IMR-90 (cell line): Measurements from ENCODE around the gene ZNF502. TPM values are rescaled to one million over a fixed set of nuclear protein-coding genes. Genes with fewer than 3 reads are reported as not detected.

Experiments
- ATAC-seq: fragments of 200-7000 bp; cut with Tn5 transposase; 2 replicates; pipeline ENCODE4 v1.9.1; 2020; ENCODE audit warnings: low read depth, mild to moderate bottlenecking, moderate library complexity
- BruUV-seq: library from RNA; stranded (reverse); fragments of 400-500 nt; replicated peaks from 2 replicates; lab custom pipeline; 2021; lab: Mats Ljungman, UMichigan
- CTCF ChIA-PET: fragments of 300-600 bp; formaldehyde crosslinking; extraction: SDS; loops from one replicate; lab custom pipeline; 2021; ENCODE audit warnings: antibody characterized with exemption; lab: Yijun Ruan, JAX
- POLR2A ChIA-PET: fragments of 300-600 bp; sonication (Branson Sonifier 250); formaldehyde crosslinking; loops from one replicate; lab custom pipeline; 2022; ENCODE audit warnings: antibody characterized with exemption; ENCODE audit not compliant: unreplicated experiment; lab: Charles Lee
- DNase-seq: peaks from one replicate; pipeline ENCODE4 v3.0.0; 2013
- H2AFZ ChIP-seq: replicated peaks from 2 replicates; pipeline ENCODE3; 2013; ENCODE audit warnings: low read length, mild to moderate bottlenecking; ENCODE audit not compliant: poor library complexity
- H2AK5ac ChIP-seq: 2 replicates; pipeline ENCODE4 v1.6.1; 2013; ENCODE audit warnings: low read depth, low read length, inconsistent platforms
- H2AK9ac ChIP-seq: replicated peaks from 2 replicates; pipeline ENCODE3; 2013; ENCODE audit warnings: mild to moderate bottlenecking, low read depth, low read length, moderate library complexity; ENCODE audit not compliant: poor library complexity
- H2BK120ac ChIP-seq: 2 replicates; pipeline ENCODE4 v1.6.1; 2013; ENCODE audit warnings: low read depth, low read length, inconsistent platforms
- H2BK15ac ChIP-seq: 3 replicates; pipeline ENCODE4 v1.6.1; 2013; ENCODE audit warnings: low read depth, low read length, inconsistent platforms
- H2BK20ac ChIP-seq: 2 replicates; pipeline ENCODE4 v1.6.1; 2013; ENCODE audit warnings: low read depth, mild to moderate bottlenecking, inconsistent platforms, low read length, moderate library complexity
- H2BK5ac ChIP-seq: 2 replicates; pipeline ENCODE4 v1.6.1; 2013; ENCODE audit warnings: mild to moderate bottlenecking, low read depth, low read length, inconsistent platforms; ENCODE audit not compliant: poor library complexity, severe bottlenecking
- H3K14ac ChIP-seq: replicated peaks from 2 replicates; pipeline ENCODE4 v1.6.1; 2013; ENCODE audit warnings: low read depth, low read length, inconsistent platforms
- H3K18ac ChIP-seq: 2 replicates; pipeline ENCODE4 v1.6.1; 2013; ENCODE audit warnings: low read depth, low read length, control low read depth
- H3K23ac ChIP-seq: 2 replicates; pipeline ENCODE4 v1.6.1; 2013; ENCODE audit warnings: low read depth, low read length, inconsistent platforms
- H3K27ac ChIP-seq: 2 replicates; pipeline ENCODE4 v1.5.1; 2013; ENCODE audit warnings: mild to moderate bottlenecking, control low read depth, low read length; ENCODE audit not compliant: insufficient read depth
- H3K27me3 ChIP-seq: 2 replicates; pipeline ENCODE4 v1.6.1; 2013; ENCODE audit warnings: low read length; ENCODE audit not compliant: control insufficient read depth, insufficient read depth
- H3K36me3 ChIP-seq: 2 replicates; pipeline ENCODE4 v1.6.1; 2013; ENCODE audit warnings: low read length, mixed read lengths; ENCODE audit not compliant: control insufficient read depth, insufficient read depth
- H3K4ac ChIP-seq: 2 replicates; pipeline ENCODE4 v1.6.1; 2013; ENCODE audit warnings: low read depth, low read length, inconsistent platforms
- H3K4me1 ChIP-seq: 2 replicates; pipeline ENCODE4 v1.6.1; 2013; ENCODE audit warnings: low read length, mixed read lengths; ENCODE audit not compliant: control insufficient read depth, insufficient read depth
- H3K4me2 ChIP-seq: 2 replicates; pipeline ENCODE4 v1.6.1; 2013; ENCODE audit warnings: low read depth, mild to moderate bottlenecking, control low read depth, low read length, moderate library complexity
- H3K4me3 ChIP-seq: 2 replicates; pipeline ENCODE4 v1.5.1; 2013; ENCODE audit warnings: low read depth, mild to moderate bottlenecking, control low read depth, low read length, moderate library complexity; ENCODE audit not compliant: insufficient read depth
- H3K56ac ChIP-seq: 2 replicates; pipeline ENCODE4 v1.6.1; 2013; ENCODE audit warnings: low read length, inconsistent platforms; ENCODE audit not compliant: insufficient read depth; ENCODE audit errors: extremely low read depth
- H3K79me1 ChIP-seq, 2 experiments: 2 replicates each; pipeline ENCODE4 v1.6.1; 2013; ENCODE audit warnings: low read length in 2 of 2, inconsistent platforms in 1 of 2, low read depth in 1 of 2
- H3K9ac ChIP-seq: 2 replicates; pipeline ENCODE4 v1.6.1; 2013; ENCODE audit warnings: low read depth, low read length, control low read depth
- H3K9me1 ChIP-seq: 2 replicates; pipeline ENCODE4 v1.6.1; 2013; ENCODE audit warnings: low read length, inconsistent platforms; ENCODE audit not compliant: insufficient read depth
- H3K9me3 ChIP-seq: 2 replicates; pipeline ENCODE4 v1.6.1; 2013; ENCODE audit warnings: low read length; ENCODE audit not compliant: control insufficient read depth, insufficient read depth
- H4K20me1 ChIP-seq: 2 replicates; pipeline ENCODE4 v1.6.1; 2013; ENCODE audit warnings: low read length, inconsistent platforms; ENCODE audit not compliant: insufficient read depth
- H4K5ac ChIP-seq: 2 replicates; pipeline ENCODE4 v1.6.1; 2013; ENCODE audit warnings: mild to moderate bottlenecking, low read depth, low read length, control low read depth
- H4K8ac ChIP-seq, 2 experiments: 2 replicates each; pipeline ENCODE4 v1.6.1; 2013; ENCODE audit warnings: low read depth in 2 of 2, low read length in 2 of 2, control low read depth in 1 of 2, inconsistent platforms in 1 of 2
- H4K91ac ChIP-seq: 2 replicates; pipeline ENCODE4 v1.6.1; 2013; ENCODE audit warnings: low read depth, low read length, inconsistent platforms; ENCODE audit not compliant: insufficient read depth
- BHLHE40 ChIP-seq: fragments of 150-350 bp; IDR thresholded peaks from 2 replicates; pipeline ENCODE4 v1.6.1; 2016; ENCODE audit warnings: mild to moderate bottlenecking, low read depth, low read length
- CEBPB ChIP-seq: IDR thresholded peaks from 2 replicates; pipeline ENCODE4 v1.6.1; 2012; ENCODE audit warnings: low read depth, low read length, improper control_type of control experiment
- MAFK ChIP-seq: IDR thresholded peaks from 2 replicates; pipeline ENCODE4 v1.6.1; 2012; ENCODE audit warnings: low read depth, low read length, improper control_type of control experiment
- MAZ ChIP-seq: IDR thresholded peaks from 2 replicates; pipeline ENCODE4 v1.6.1; 2012; ENCODE audit warnings: low read depth, mild to moderate bottlenecking, low read length, improper control_type of control experiment, moderate library complexity, borderline replicate concordance
- NFE2L2 ChIP-seq: fragments of 150-350 bp; IDR thresholded peaks from 2 replicates; pipeline ENCODE4 v1.6.1; 2016; ENCODE audit warnings: low read depth, mild to moderate bottlenecking, low read length
- POLR2A ChIP-seq: IDR thresholded peaks from 2 replicates; pipeline ENCODE4 v1.6.1; 2012; ENCODE audit warnings: mild to moderate bottlenecking, low read depth, low read length
- RCOR1 ChIP-seq: IDR thresholded peaks from 2 replicates; pipeline ENCODE4 v1.6.1; 2012; ENCODE audit warnings: mild to moderate bottlenecking, low read length, improper control_type of control experiment; ENCODE audit not compliant: insufficient replicate concordance
- SMC3 ChIP-seq: fragments of 150-350 bp; IDR thresholded peaks from 2 replicates; pipeline ENCODE4 v1.6.1; 2016; ENCODE audit warnings: low read depth, mild to moderate bottlenecking, antibody characterized with exemption, low read length, moderate library complexity
- WGBS, 2 experiments: methylation state at CpG; one replicate each; pipeline versions ENCODE4 v1.1.5 to v1.1.7; 2013; ENCODE audit warnings: missing lambda C conversion rate in 2 of 2; ENCODE audit not compliant: insufficient read length in 1 of 2; ENCODE audit errors: extremely low coverage in 2 of 2; 5-methylcytosine and 5-hydroxymethylcytosine counted together
- dilution Hi-C: fragments of 300-500 bp; cut with HindIII; formaldehyde crosslinking; loops from one replicate; pipeline ENCODE4 v1.14.3; 2018; ENCODE audit warnings: low sequenced_read_pairs; ENCODE audit not compliant: unreplicated experiment
- in situ Hi-C: fragments of 300-500 bp; cut with MboI; formaldehyde crosslinking; loops from 3 replicates; pipeline ENCODE4 v1.14.3; 2019; ENCODE audit warnings: low sequenced_read_pairs, inconsistent platforms, mixed read lengths
- intact Hi-C: fragments of 100-400 bp; cut with micrococcal nuclease; formaldehyde crosslinking; loops from 2 replicates; pipeline ENCODE4 v1.10.0; 2022
- polyA plus RNA-seq, 3 experiments: library from polyadenylated mRNA; depleted of rRNA; stranded (reverse); fragments of >200 nt; gene quantifications; 2 replicates each; pipeline ENCODE4 v1.2.3, GENCODE V29; 2012; ENCODE audit warnings: low replicate concordance in 1 of 3
- total RNA-seq: library from RNA; depleted of rRNA; stranded (reverse); fragments of >200 nt; gene quantifications from 2 replicates; pipeline ENCODE4 v1.2.3, GENCODE V29; 2012; rRNA removed

ZNF502 gene
- total and polyA plus RNA-seq, 2 of the 4 experiments (the other 2 are of a cell fraction), result 2.1 to 5.7 TPM

GRCh38 chr3:44772099-44772442 lies 59.6 kb downstream of the ZNF502 start:
- Histone ChIP-seq H4K5ac (no peak overlapping the region), H2BK5ac (no peak overlapping the region), H3K79me1 (peaks cover 23 to 41% of the 10 kb centered on the region in 2 experiments), H2BK20ac (no peak overlapping the region), H3K14ac (no peak overlapping the region), H3K27me3 (no peaks in the 10 kb centered on the region), H2AFZ (no peak overlapping the region), H2AK9ac (no peak overlapping the region), H3K9ac (no peak overlapping the region), H4K20me1 (no peaks in the 10 kb centered on the region), H3K18ac (no peak overlapping the region), H2AK5ac (no peak overlapping the region), H3K23ac (no peak overlapping the region), H4K8ac (no peak overlapping the region), H3K56ac (no peak overlapping the region), H3K9me3 (peaks cover 17% of the 10 kb centered on the region), H3K4ac (no peak overlapping the region), H3K4me1 (no peaks in the 10 kb centered on the region), H3K4me2 (no peak overlapping the region), H2BK120ac (no peak overlapping the region), H3K4me3 (no peak overlapping the region), H4K91ac (no peak overlapping the region), H3K9me1 (no peaks in the 10 kb centered on the region), H3K27ac (no peak overlapping the region), H2BK15ac (no peak overlapping the region), H3K36me3 (peaks cover 9% of the 10 kb centered on the region; the same call in 1 of the 2 replicates)
- CTCF ChIA-PET, result no interaction called here
- in situ Hi-C loops (no loop called here), intact Hi-C loops (no loop called here), dilution Hi-C loops (no loop called here)
- POLR2A ChIA-PET, result no interaction called here
- no CpG with 5 or more reads among the region's 1 CpG for WGBS, 2 experiments
- no TSS peak for BruUV-seq
- TF ChIP-seq RCOR1, result no peak
- no peak for TF ChIP-seq CEBPB
- no peak for TF ChIP-seq NFE2L2
- TF ChIP-seq MAZ, result no peak
- TF ChIP-seq MAFK, result no peak
- no peak for TF ChIP-seq POLR2A
- no peak for TF ChIP-seq BHLHE40
- TF ChIP-seq SMC3, result no peak
- no peak for ATAC-seq
- no peak for DNase-seq

Other genes with a start within 250 kb of the ZNF502 start
- gene ZNF445, start 235.0 kb upstream of the ZNF502 start, total RNA-seq, result 6.3 and 6.4 TPM in 2 replicates
- 2.4 and 3.3 TPM in 2 replicates for gene ZNF445, start 235.0 kb upstream of the ZNF502 start, polyA plus RNA-seq (2012; rRNA removed)
- gene ZKSCAN7, start 157.5 kb upstream of the ZNF502 start, total RNA-seq, result 4.7 TPM in 2 replicates
- gene ZKSCAN7, start 157.5 kb upstream of the ZNF502 start, polyA plus RNA-seq (2012; rRNA removed), result 2.6 and 3.0 TPM in 2 replicates
- gene ZNF660, start 127.7 kb upstream of the ZNF502 start, total RNA-seq, result 1.3 and 1.4 TPM in 2 replicates
- 0.59 and 0.70 TPM in 2 replicates for gene ZNF660, start 127.7 kb upstream of the ZNF502 start, polyA plus RNA-seq (2012; rRNA removed)
- 14.9 and 18.9 TPM in 2 replicates for gene ZNF197, start 87.6 kb upstream of the ZNF502 start, total RNA-seq
- gene ZNF197, start 87.6 kb upstream of the ZNF502 start, polyA plus RNA-seq (2012; rRNA removed), result 4.1 and 5.0 TPM in 2 replicates
- gene ZNF35, start 63.9 kb upstream of the ZNF502 start, total RNA-seq, result 19.2 and 19.5 TPM in 2 replicates
- gene ZNF35, start 63.9 kb upstream of the ZNF502 start, polyA plus RNA-seq (2012; rRNA removed), result 2.9 and 3.8 TPM in 2 replicates
- gene ZNF501, start 17.0 kb downstream of the ZNF502 start, total RNA-seq, result 3.2 and 4.7 TPM in 2 replicates
- 1.1 and 1.3 TPM in 2 replicates for gene ZNF501, start 17.0 kb downstream of the ZNF502 start, polyA plus RNA-seq (2012; rRNA removed)
- 16.8 and 23.9 TPM in 2 replicates for gene KIAA1143, start 49.0 kb downstream of the ZNF502 start, total RNA-seq
- 4.8 and 6.2 TPM in 2 replicates for gene KIAA1143, start 49.0 kb downstream of the ZNF502 start, polyA plus RNA-seq (2012; rRNA removed)
- gene KIF15, start 49.1 kb downstream of the ZNF502 start, total RNA-seq, result 8.4 and 10.8 TPM in 2 replicates
- gene KIF15, start 49.1 kb downstream of the ZNF502 start, polyA plus RNA-seq (2012; rRNA removed), result 2.9 and 3.7 TPM in 2 replicates
- gene TMEM42, start 149.3 kb downstream of the ZNF502 start, total RNA-seq, result 10.3 and 13.1 TPM in 2 replicates
- 23.7 and 24.7 TPM in 2 replicates for gene TMEM42, start 149.3 kb downstream of the ZNF502 start, polyA plus RNA-seq (2012; rRNA removed)
- gene TGM4, start 161.9 kb downstream of the ZNF502 start, total RNA-seq, result under 0.01 TPM in 1 of 2 replicates, not detected in the other
- 0.03 and 0.10 TPM in 2 replicates for gene TGM4, start 161.9 kb downstream of the ZNF502 start, polyA plus RNA-seq (2012; rRNA removed)